Chondrocyte (in vitro differentiated cells): ENCODE results near the gene RGS9. TPM values are rescaled to one million over a fixed set of nuclear protein-coding genes. Genes with fewer than 3 reads are reported as not detected.

Experiments
- DNase-seq: peaks from one replicate; pipeline ENCODE4 v3.0.0; 2021; ENCODE audit warnings: mixed read lengths, low spot score
- H3K27ac Mint-ChIP-seq: one replicate; pipeline ENCODE4 v1.8.0; 2021; ENCODE audit warnings: mild to moderate bottlenecking, moderate library complexity, mixed read lengths; ENCODE audit not compliant: unreplicated experiment
- H3K27me3 Mint-ChIP-seq: 2 replicates; pipeline ENCODE4 v1.8.0; 2021; ENCODE audit warnings: low read depth, mixed read lengths
- H3K36me3 Mint-ChIP-seq: 2 replicates; pipeline ENCODE4 v1.8.0; 2021; ENCODE audit warnings: low read depth, mixed read lengths
- H3K4me1 Mint-ChIP-seq: 2 replicates; pipeline ENCODE4 v1.8.0; 2021; ENCODE audit warnings: low read depth, mild to moderate bottlenecking, mixed read lengths
- H3K4me3 Mint-ChIP-seq: one replicate; pipeline ENCODE4 v1.8.0; 2021; ENCODE audit warnings: mild to moderate bottlenecking, moderate library complexity, mixed read lengths; ENCODE audit not compliant: unreplicated experiment
- H3K9me3 Mint-ChIP-seq: 2 replicates; pipeline ENCODE4 v1.8.0; 2021; ENCODE audit warnings: low read depth, mixed read lengths
- CTCF ChIP-seq: fragments of 200-600 bp; sonication (generic); IDR thresholded peaks from 2 replicates; pipeline ENCODE4 v1.5.0; 2021; ENCODE audit warnings: antibody characterized with exemption, mild to moderate bottlenecking, moderate library complexity
- total RNA-seq: library from RNA; stranded (reverse); gene quantifications from 3 replicates; pipeline ENCODE4 v1.2.1, GENCODE V29; 2021

Gene RGS9
- total RNA-seq, 1 donor from 2014 or later: 14.9 TPM

GRCh38 chr17:65134035-65134434 lies 3.1 kb upstream of the RGS9 start:
- Mint-ChIP-seq H3K36me3 (no peaks in the 10 kb centered on the region), H3K27ac (no peak overlapping the region), H3K27me3 (peaks cover 3% of the 10 kb centered on the region), H3K4me3 (no peak overlapping the region), H3K9me3 (no peaks in the 10 kb centered on the region), H3K4me1 (peaks cover 17% of the 10 kb centered on the region)
- TF ChIP-seq CTCF: no peak
- no peak for DNase-seq

- Mint-ChIP-seq H3K27me3 (no peaks in the 10 kb centered on the region), H3K9me3 (no peaks in the 10 kb centered on the region), H3K36me3 (no peaks in the 10 kb centered on the region), H3K4me3 (peak overlapping the region; percentile 37), H3K27ac (no peak overlapping the region), H3K4me1 (peaks cover 33% of the 10 kb centered on the region)
- DNase-seq: no peak
- no peak for TF ChIP-seq CTCF
Observed at GRCh38 chr17:65139101-65139764, 2.1 kb downstream of the RGS9 start.

GRCh38 chr17:65142247-65142646 lies 5.1 kb downstream of the RGS9 start:
- Mint-ChIP-seq H3K4me3 (no peak overlapping the region), H3K27me3 (no peaks in the 10 kb centered on the region), H3K9me3 (no peaks in the 10 kb centered on the region), H3K4me1 (peaks cover 35% of the 10 kb centered on the region), H3K27ac (no peak overlapping the region), H3K36me3 (no peaks in the 10 kb centered on the region)
- no peak for DNase-seq
- no peak for TF ChIP-seq CTCF

DNA sequence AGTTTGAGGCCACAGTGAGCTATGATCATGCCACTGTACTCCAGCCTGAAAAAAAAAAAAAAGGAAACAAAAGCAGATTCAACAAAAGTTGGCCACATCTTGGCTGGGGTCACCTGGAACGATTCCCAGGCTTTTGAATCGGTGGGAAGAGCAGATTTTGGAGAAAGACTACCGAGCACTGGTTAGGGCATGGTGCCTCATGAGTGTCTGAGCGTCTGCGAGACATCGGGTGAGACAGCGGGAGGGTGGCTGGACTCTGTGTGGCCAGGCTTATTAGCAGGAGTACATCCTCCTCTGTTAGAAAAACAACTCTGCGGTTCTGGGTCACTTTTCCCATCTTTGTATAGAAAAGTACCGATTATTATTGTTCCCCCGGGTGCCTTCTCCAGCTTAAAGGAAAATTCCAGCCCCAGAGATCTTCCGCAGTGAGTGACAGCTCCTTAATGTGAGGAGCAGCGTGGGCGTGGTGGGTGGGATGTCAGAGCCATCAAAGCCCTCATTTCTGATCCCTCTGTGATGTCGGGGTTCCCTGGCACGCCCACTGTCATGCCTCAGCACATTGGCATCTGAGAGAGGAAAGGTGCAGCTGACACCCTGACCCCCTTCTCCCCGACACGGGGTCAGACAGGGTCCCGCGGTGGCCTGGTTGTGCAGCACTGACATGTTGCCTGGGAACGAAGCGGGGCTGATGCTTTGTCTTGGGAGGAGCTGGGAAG lies 6.9 kb downstream of the RGS9 start:
- peak overlapping the region; percentile 20 for H3K4me3 Mint-ChIP-seq
- no peaks in the 10 kb centered on the region for H3K9me3 Mint-ChIP-seq
- TF ChIP-seq CTCF: no peak
- peak overlapping the region; percentile 53 for H3K27ac Mint-ChIP-seq
- DNase-seq: peak; percentile 58
- peaks cover 21% of the 10 kb centered on the region for H3K4me1 Mint-ChIP-seq
- no peaks in the 10 kb centered on the region for H3K27me3 Mint-ChIP-seq
- no peaks in the 10 kb centered on the region for H3K36me3 Mint-ChIP-seq

- Mint-ChIP-seq H3K9me3 (no peaks in the 10 kb centered on the region), H3K27ac (no peak overlapping the region), H3K4me1 (peaks cover 15% of the 10 kb centered on the region), H3K36me3 (no peaks in the 10 kb centered on the region), H3K4me3 (no peak overlapping the region), H3K27me3 (no peaks in the 10 kb centered on the region)
- DNase-seq: no peak
- no peak for TF ChIP-seq CTCF
Observed at GRCh38 chr17:65145743-65146142, 8.6 kb downstream of the RGS9 start.
